Stimulated activated CD4-positive, alpha-beta T cell treated with anti-CD3 and anti-CD28 coated beads, Interleukin-4, amount 100 ng/mL, for 4 hours (primary cell): ENCODE data around the gene TRAIP.

ENCODE experiments used
- DNase-seq, 2 experiments: peaks; one replicate each; pipeline ENCODE4 v3.0.0-alpha.2; 2020

Gene TRAIP

DNA sequence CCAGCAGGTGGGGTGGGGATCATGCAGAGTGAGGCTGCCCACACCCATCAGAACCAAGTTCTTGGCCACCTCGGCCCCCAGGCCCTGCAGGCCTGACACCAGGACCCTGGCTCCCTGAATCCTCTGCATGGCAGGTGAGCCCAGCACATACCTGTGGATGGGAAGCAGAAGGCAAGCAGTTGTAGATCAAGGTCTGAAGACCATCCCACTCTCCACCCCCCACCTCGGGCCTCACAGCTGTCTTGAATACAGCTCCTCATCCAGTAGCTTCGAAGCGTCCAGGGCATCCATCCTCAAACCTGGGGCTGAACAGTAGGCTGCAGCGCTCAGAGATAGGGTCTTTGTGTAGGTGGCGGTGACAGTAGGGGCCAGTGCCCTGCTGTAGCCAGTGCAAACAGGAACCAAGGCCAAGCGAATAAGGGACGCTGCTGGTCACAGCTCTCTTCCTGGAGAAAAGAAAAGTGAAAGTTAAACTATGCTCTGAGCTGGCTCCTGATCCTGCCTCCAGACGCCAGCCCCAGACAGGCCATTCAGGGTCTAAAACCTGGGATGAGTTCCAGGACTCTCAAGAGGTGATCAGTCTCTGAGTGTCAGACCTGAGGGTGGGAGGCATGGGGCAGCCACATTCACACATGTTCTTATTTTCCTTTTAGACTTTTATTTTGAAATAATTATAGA, 42.7 kb downstream of the TRAIP start, which contains the start of gene UBA7:
UBA7 (minus strand) TSS at position 457 of the 678 bp plus-strand sequence; CDS start at position 291, 166 bp downstream.
- peak; percentile 5 to 17 for DNase-seq

DNA sequence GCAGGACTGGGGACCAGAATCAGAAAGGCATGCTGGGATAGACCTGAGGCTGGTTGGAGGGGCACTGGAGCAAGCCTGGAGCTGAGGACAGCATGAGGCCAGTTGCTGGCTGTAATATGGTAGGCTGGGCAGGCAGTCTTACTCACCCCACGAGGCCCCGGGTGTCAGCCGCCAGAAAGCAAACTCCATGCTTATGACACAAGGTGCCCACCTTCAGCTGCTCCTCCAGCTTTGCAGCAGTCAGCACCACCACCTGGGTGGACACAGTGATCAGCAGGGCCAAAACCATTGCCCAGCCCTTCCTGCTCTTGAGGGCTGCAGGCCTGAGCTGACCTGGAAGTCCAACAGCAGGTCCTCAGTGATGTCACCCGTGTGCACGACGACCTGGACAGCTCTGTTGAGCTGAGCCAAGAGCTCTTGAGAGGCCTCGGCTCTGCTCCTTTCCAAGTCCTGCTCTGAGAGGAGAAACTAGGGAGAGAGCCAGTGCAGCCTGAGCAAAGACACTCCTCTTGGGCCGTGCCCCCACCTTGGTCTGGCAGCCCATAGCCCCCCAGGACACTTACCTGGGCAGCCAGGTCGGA, 43.4 kb downstream of the TRAIP start:
- no peak for DNase-seq

DNA sequence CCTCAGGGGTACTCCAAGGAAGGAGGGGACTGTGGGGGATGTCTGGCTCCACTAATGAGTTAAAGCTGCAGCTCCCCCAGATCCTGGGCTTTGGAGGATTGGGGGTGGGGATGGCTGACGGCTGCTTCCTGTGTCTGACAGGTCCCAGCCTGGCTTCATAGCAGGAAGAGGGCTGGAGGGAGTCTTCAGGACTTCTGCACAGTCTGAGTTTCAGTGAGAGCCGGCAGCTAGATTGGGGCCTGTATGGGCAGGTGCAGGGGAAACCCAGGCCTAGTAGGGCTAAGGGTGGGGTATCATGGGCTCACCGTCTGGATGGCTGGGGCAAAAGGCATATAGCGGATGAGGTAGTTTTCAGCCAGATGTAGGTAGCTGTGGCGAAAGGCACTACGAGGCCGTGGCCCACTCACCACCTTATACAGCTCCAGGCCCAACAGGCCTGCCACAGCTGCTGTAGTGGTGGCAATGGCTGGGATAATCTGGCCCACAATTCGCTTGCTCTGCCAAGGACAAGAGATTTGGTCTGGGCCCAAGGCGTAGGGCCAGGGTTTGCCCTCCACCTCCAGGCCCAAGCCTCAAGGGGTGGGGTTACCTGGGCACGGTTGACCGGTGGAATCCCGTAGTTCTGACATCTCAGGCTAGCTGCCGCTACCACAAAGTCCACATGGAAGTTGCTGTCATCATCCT, 48.8 kb downstream of the TRAIP start:
- DNase-seq = no peak

DNA sequence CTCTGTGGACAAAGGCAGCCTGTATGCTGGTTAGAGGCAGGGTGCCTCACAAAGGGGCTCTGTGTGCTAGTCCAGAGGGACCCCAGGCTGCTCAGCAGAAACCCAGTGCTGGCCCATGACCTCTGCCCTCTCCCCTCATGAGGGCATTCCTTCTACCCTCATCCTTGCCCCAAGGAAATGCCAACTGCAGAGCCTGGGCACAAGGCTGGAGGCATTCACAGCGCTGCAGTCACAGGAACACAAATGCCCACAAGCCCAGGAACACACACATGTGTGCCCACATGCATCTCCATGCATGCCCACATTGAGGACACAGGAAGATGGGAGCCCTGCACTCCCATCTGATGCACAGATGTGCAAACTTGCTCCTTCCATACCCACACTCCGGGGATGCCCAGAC, 49.5 kb downstream of the TRAIP start:
- no peak for DNase-seq

DNA sequence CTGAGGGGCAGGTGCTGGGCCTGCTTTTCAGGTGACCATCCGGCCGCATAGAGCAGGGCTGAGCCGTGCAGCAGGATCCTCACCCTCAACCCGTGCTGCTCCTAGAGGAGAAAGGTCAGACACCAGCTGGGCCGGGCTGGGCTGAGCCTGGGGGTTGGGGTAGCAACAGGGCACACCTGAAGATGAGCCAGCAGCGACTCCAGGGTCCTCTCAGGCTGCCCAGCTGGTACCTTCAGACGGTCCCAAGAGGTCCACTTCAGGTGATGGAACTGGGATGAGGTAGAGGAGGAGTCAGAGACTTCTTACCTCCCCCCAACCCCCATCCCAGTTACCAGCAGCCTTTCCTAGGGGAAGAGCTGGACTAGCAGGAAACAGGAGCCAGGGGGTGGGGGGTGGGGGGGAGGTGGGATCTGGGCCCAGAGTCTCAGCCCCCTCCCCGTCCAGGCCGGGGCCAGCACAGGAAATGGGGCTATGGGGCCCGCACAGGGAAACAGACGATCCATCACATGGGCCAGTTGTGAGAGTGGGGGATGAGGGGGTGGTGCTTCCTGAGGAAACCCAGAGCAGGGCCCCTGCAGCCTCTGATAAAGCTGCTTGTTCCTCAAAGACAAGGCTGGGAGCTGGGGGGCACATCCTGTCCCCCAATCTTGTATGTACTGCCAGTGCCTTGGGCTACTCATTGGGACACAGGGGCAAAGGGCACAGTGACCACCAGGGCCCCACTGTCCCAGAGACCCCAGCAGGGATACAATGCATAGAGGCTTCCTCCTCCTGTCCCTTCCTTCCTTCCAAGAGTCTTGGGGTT, 50.3 kb downstream of the TRAIP start:
- peak in 1 of 2 experiments; percentile 9 for DNase-seq

DNA sequence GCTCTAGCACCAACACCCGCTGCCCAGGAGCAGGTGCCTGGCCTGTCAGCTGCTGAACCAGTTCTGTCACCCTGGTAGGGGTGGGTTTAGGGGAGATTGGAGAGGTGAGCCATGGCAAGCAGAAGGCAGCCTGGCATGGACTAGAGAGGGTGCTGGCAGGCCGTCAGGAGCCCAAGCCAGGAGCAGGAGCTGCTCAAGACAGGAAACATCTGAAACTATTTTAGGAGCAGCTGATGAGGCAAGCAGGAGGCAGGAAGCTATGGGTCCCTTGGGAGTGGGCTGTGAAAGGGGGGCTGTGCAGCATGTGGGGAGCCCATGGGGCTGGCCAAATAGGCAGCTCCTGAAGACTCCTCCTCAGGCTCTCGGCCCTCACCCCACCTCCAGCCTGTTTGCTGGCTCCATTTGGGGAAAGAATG, 51.0 kb downstream of the TRAIP start:
- DNase-seq = no peak

DNA sequence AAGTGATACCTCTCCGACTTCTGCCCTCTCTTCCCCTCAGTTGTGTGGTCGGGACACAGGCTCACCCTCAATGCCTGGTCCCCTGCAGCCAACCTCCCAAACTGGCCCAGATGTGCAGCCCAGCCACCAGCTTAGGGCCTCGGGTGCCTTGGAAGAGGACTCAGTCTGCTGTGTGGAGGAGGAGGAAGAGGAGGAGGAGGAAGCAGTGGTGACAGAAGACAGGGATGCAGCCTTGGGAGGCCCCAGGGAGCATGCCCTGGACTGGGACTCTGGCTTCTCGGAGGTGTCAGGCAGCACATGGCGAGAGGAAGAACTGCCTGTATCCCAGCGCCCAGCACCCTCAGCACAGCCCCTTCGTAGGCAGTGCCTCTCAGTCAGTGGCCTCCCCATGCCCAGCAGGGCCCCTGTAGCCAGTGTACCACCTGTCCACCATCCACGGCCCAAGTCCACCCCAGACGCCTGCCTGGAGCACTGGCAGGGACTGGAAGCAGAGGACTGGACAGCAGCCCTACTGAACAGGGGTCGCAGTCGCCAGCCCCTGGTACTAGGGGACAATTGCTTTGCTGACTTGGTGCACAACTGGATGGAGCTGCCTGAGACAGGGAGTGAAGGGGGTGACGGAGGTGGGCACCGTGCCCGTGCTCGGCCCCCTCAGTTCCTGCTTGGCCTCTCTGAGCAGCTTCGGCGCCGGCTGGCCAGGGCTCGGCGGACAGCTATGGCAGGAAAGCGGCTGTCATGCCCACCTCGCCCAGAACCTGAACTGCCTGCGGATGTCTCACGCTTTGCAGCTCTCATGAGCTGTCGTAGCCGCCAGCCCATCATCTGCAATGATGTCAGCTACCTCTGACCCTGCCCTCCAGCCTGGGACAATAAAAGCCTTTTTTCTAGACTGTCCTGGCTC, 52.0 kb downstream of the TRAIP start:
- DNase-seq = no peak

DNA sequence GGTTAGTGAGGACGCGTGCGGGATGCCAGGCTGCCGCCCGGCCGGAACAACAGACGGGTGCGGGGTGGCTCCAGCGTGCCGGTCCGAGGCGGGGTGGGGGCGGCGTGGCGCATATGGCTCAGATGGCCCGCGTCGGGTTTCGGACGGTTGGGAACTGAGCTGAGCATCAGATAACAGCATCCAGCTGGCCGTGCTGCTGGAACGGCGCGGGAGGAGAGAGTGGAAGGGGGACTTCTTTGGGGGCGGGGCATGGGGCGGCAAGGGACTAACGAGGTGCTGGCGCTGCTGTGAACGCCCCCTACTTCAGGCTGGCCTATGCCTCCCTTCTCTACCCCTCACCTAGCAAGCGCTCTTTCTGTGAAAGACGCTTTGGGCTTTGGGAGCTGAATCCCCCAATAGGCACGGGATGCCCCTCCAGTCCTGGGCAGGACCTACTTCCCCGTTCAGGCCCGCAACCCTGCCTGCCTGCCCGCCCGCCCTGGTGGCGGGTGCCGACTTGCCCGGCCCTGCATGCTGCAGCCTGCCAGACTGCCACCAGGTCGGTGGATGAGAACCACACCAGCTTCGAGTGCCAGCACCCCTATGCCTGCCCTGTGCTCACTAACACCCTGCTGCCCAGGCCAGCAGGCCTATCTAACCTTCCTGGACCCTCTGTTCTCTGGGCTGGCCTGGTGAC, 52.8 kb downstream of the TRAIP start:
- peak; percentile 19 to 40 for DNase-seq

DNA sequence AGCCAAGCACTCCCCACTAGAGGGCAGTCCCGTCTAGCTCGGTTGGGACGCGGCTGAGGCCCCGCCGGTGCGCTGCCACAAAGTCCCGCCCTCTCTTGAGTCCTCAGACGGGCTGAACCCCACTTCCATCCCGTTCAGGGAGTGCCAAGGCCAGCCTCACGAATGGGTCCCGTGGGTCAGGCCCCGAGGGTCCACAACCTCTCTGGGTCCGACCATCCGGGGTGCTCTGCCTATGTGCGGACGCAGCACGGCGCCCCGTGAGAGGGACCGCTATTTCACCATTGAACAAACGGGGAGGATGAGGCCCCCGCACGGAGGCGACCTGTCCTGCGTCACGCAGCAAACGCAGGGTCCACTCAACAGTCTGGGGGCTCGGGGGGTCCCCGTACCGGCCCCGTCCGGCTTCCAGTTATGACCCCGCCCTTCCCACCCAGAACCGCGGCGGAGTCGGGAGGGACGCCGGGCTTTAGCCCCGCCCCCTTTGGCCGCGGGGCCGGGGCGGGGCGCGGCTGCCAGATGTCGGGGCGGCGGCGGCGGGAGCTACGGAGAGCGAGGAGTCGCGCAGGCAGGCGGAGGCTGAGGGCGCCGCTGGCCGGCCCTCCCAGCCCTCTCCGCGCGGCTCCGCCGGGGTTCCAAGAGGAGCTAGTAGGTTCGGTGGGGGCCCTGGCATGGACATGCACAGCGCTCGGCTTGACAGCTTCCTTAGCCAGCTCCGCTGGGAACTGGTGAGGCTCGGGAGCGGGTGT, 53.5 kb downstream of the TRAIP start, which contains the start of gene INKA1:
INKA1 (plus strand) TSS at position 543 of the 746 bp plus-strand sequence; CDS start at position 675, 132 bp downstream.
- DNase-seq = peak; percentile 82 to 83

DNA sequence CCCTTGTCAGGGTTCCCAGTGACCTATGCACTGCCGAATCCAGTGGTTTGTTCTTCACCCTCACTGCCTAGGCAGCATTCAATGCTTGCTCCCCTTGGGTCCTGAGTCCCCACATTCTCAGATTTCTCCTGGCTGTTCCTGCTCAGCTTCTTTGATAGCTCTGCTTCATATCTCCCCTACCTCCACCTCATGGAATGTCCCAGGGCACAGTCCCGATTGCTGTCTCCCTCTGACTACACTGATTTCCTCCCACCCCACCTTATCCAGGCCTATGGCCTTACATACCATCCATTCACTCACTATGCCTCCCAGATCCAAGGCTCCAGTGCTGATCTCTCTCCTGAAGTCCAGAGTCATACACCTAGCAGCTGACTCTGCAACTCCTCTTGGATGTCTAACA, 55.2 kb downstream of the TRAIP start:
- no peak for DNase-seq

DNA sequence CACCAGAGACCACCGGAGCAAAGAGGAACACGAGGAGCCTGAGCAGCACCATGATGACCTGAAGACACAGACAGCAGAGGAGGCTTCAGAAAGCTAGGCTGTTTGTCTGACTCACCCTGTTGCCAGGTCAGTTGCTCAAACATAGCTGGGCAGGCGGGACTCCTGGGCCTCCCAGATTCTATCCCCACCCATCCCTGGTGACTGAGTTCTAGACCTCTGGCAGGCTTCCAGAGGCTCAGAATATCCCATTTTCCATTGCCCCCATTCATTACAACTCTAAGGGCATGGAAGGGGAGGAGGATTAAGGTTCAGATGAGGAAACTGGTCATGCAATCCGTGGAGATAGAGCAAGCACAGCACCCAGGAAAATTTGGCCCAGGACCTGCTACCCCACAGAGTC, 56.6 kb downstream of the TRAIP start, which contains the start of gene CDHR4:
CDHR4 (minus strand) TSS at position 113 of the 400 bp plus-strand sequence; CDS start at position 52, 61 bp downstream.
- no peak for DNase-seq

DNA sequence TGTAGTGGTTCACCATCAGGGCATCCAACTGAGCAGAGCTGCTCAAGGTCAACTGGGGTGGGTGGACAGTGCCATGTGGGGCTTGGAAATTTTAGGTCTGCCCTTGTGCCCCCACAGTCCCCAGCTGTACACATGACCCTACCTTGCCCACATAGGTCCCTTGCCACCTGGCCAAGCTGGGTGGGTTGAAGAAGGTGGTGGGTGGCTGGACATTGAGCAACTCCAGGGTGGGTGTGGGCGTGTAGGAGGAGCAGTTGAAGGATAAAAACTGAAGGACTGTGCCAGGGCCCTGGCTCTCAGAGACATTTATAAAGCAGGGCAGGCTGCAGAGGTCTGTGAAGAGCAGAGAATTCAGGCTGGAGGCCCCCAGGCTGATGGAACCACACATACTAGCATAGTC, 57.3 kb downstream of the TRAIP start:
- no peak for DNase-seq

DNA sequence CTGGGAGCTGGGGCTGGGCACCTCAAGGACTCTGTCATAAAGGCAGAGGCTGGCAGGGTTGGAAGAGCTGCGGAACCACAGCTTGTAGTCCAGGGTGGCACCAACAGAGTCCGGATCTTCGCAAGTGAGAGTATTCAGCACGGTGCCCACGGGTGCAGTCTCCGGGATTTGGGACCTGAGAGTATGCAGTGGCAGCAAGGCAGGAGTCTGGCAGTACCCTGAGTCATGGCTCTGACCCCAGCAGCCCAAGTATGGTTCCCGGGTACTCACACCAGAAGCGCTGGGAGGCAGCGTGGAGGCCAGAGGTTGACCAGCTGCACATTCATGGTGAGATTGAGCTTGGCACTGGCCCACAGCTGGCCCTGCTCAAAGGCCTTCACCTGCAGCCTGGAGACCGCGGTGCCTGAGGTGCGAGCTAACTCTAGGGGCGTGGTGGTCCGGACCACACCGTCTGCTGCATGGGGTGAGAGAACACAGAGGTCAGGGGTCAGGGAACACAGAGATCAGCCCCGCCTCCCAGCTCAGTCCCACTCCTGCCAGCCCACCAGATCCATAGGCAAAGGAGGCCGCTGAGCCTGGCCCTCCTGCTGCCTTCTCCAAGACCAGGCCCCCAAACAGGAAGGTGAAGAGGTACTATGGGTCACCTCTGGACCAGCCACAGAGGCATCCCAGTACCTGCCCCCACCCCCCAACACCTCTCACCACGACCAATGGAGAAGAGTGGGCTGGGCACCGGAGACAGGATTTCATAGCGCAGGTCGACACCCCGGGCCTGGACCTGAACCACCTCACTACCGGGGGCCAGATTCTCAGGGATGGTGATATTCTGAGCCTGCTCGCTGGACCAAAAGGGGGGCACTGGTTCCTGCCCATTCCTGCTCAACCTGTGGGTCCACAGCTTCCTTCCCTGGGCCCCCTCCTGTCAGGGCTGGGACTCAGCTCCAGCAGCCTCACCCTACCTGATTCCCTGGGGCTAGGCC, 61.1 kb downstream of the TRAIP start:
- no peak for DNase-seq

DNA sequence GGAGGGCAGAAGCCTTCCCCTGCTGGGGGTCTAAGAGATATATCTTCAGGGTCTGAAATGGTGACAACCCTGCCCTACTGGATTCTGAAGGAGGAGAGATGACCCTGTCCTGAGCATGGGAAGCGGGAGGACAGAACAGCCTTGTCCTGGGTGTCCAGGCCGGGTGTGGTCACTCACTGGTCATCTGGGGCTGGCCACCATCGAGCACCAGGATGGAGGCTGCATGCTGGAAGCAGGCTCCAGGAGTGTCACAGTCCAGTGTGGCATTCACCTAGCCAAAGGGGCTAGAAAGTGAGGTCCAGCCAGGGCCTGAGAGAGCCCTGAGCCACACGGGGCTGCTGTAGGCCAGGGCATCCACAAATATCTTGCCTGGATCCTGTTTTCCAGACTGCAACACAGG, 61.9 kb downstream of the TRAIP start:
- DNase-seq = no peak

DNA sequence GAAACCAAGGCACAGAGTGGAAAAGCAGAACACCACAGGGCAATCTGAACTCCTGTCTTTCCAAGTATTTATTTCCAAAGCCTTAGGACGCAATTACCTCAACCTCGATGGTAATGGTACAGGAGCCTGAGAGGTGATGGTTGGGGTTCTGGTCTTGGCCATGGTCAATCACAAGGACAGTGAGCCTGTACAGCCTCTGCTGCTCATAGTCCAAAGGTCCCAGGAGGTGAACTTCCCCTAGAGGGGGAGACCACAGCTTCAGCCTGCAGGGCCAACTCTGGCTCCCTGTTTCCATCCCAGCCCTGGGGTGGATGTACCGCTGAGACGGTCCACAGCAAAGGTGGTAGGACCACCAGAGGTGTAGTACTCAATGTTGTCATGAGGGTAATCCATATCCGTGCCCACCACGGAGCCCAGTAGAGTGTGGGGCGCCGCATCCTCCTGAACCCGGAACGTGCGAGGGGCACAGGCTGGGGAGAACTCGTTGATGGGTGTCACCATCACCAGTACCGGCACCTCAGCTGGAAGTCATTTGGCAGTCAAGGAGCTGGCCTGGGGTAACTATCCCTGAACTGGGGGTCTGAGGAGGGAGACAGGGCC, 62.8 kb downstream of the TRAIP start:
- DNase-seq = no peak

DNA sequence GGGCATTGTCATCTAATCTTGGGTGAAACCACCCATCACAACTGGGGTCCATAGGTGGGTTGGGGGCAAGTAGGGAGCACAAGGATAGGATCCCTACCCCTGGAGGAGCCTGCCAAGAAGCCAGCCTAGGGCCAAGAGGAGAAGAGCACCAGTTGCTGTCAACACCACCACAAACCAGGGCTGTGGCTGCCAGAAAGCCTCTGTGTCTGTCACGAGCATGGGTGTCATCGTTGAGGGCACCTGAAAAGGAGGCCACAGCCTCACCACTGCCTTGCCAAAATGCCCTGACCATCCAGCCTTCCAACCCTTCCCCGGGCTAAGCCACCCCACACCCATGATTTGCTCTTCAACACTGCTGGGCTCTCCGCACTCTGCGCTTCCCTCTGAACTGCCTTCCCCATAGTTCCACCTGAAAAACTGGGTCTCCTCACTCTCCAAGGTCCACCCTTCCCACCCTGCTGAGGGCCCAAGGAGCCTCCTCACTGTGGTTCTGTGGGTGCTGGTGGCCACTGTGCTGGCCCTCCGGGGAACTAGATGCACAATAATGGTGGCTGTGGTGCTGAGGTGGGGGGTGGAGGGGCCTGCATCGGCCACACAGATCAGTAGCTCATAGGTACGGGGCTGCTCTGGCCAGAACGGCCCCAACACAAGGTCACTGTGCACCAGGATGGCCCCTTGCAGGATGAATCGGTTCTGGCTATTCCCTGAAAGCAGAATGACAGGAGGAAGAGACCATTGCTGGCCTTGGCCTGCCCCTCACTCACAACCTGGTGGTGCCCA, 63.8 kb downstream of the TRAIP start:
- no peak for DNase-seq

DNA sequence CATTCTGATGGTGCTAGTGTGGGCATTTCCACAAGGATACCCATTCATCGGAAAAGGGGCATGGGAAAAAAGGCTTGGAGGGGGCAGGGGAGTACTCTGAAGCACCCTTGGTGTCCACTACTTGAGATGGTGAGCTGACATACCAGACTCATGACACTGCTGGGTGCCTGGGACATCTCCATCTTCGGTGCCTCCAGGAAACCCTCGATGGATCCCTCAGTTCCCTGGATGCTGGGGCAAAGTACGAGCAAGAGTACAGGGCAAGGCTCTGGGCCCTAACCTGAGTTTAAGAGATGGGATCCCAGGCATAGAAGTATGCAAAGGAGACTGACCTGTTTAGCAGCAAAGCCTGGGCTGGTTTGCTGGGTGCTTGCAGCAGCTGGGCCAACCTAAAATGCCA, 64.8 kb downstream of the TRAIP start:
- DNase-seq = no peak
